ENCODE results near the gene COG3.
"Not testable (repeated sequence)": the region's sequence is repeated elsewhere in the genome, so short reads cannot be mapped to it uniquely, and the experiment has no call there.

The COG3 gene

GRCh38 chr13:45464687-45465453 is at the start of gene COG3:
Gene COG3, plus strand, starts transcription at chr13:45464939. Its CDS starts 98 bp downstream, at chr13:45465037.
- peak within 1 kb of the TSS; percentile 85 to 91 for H3K9ac ChIP-seq (ENCODE audit: low read depth in 1 of 2, low read length in 2 of 2)
- H3K9me3 ChIP-seq (ENCODE audit: control insufficient read depth in 2 of 2, low read length in 2 of 2) = no peaks in the 10 kb centered on the region
- H3K27ac ChIP-seq (ENCODE audit: low read depth in 2 of 2, low read length in 2 of 2) = peak within 1 kb of the TSS; percentile 92 to 94
- peaks cover 25 to 29% of the 10 kb centered on the region in 2 donors for H3K4me1 ChIP-seq (ENCODE audit: control insufficient read depth in 2 of 2, insufficient read depth in 2 of 2, low read length in 2 of 2)
- no peaks in the 10 kb centered on the region for H3K27me3 ChIP-seq (ENCODE audit: control insufficient read depth in 2 of 2, insufficient read depth in 2 of 2, low read length in 2 of 2)
- H3K4me3 ChIP-seq (ENCODE audit: low read length in 2 of 2) = peak within 1 kb of the TSS; percentile 84 to 96
- no peaks in the 10 kb centered on the region for H3K36me3 ChIP-seq (ENCODE audit: control insufficient read depth in 2 of 2, insufficient read depth in 2 of 2, low read length in 2 of 2)

- peaks cover 8 to 14% of the 10 kb centered on the region in 2 donors for H3K4me1 ChIP-seq (ENCODE audit: control insufficient read depth in 2 of 2, insufficient read depth in 2 of 2, low read length in 2 of 2)
- no peaks in the 10 kb centered on the region for H3K27me3 ChIP-seq (ENCODE audit: control insufficient read depth in 2 of 2, insufficient read depth in 2 of 2, low read length in 2 of 2)
- peak overlapping the region; percentile 75 to 84 for H3K27ac ChIP-seq (ENCODE audit: low read depth in 2 of 2, low read length in 2 of 2)
- H3K9me3 ChIP-seq (ENCODE audit: control insufficient read depth in 2 of 2, low read length in 2 of 2) = no peaks in the 10 kb centered on the region
- peak overlapping the region; percentile 58 to 60 for H3K9ac ChIP-seq (ENCODE audit: low read depth in 1 of 2, low read length in 2 of 2)
- H3K4me3 ChIP-seq (ENCODE audit: low read length in 2 of 2) = peak overlapping the region; percentile 50 to 72
- H3K36me3 ChIP-seq (ENCODE audit: control insufficient read depth in 2 of 2, insufficient read depth in 2 of 2, low read length in 2 of 2) = peaks cover 6% of the 10 kb centered on the region in 2 donors
Observed at GRCh38 chr13:45415112-45415511, 49.6 kb upstream of the COG3 start.

GRCh38 chr13:45416516-45417128 is 48.1 kb upstream of the COG3 start:
- Histone ChIP-seq H3K27ac (ENCODE audit: low read depth in 2 of 2, low read length in 2 of 2) (peak overlapping the region; percentile 80 to 86), H3K9ac (ENCODE audit: low read depth in 1 of 2, low read length in 2 of 2) (peak overlapping the region; percentile 72 to 76)

GRCh38 chr13:45417790-45418534 is 46.8 kb upstream of the COG3 start, which contains the start of gene SLC25A30:
Gene SLC25A30, minus strand, starts transcription at chr13:45418373. Its CDS starts 6,948 bp downstream, at chr13:45411425.
- H3K4me1 ChIP-seq (ENCODE audit: control insufficient read depth in 2 of 2, insufficient read depth in 2 of 2, low read length in 2 of 2) = peaks cover 10 to 18% of the 10 kb centered on the region in 2 donors
- H3K9me3 ChIP-seq (ENCODE audit: control insufficient read depth in 2 of 2, low read length in 2 of 2) = no peaks in the 10 kb centered on the region

More at GRCh38 chr13:45416516-45417128, 48.1 kb upstream of the COG3 start:
- no peaks in the 10 kb centered on the region for H3K36me3 ChIP-seq (ENCODE audit: control insufficient read depth in 2 of 2, insufficient read depth in 2 of 2, low read length in 2 of 2)
- no peaks in the 10 kb centered on the region for H3K9me3 ChIP-seq (ENCODE audit: control insufficient read depth in 2 of 2, low read length in 2 of 2)
- peaks cover 8 to 14% of the 10 kb centered on the region in 2 donors for H3K4me1 ChIP-seq (ENCODE audit: control insufficient read depth in 2 of 2, insufficient read depth in 2 of 2, low read length in 2 of 2)
- H3K4me3 ChIP-seq (ENCODE audit: low read length in 2 of 2) = peak overlapping the region; percentile 79 to 92
- no peaks in the 10 kb centered on the region for H3K27me3 ChIP-seq (ENCODE audit: control insufficient read depth in 2 of 2, insufficient read depth in 2 of 2, low read length in 2 of 2)

GRCh38 chr13:45419389-45419788 is 45.4 kb upstream of the COG3 start:
- not testable (repeated sequence) for H3K36me3 ChIP-seq (ENCODE audit: control insufficient read depth in 2 of 2, insufficient read depth in 2 of 2, low read length in 2 of 2); H3K9ac ChIP-seq (ENCODE audit: low read depth in 1 of 2, low read length in 2 of 2)

More at GRCh38 chr13:45417790-45418534, 46.8 kb upstream of the COG3 start, which contains the start of gene SLC25A30:
- Histone ChIP-seq H3K36me3 (ENCODE audit: control insufficient read depth in 2 of 2, insufficient read depth in 2 of 2, low read length in 2 of 2) (no peaks in the 10 kb centered on the region), H3K4me3 (ENCODE audit: low read length in 2 of 2) (peak within 1 kb of the TSS; percentile 79 to 92), H3K9ac (ENCODE audit: low read depth in 1 of 2, low read length in 2 of 2) (peak within 1 kb of the TSS; percentile 72 to 76), H3K27ac (ENCODE audit: low read depth in 2 of 2, low read length in 2 of 2) (peak within 1 kb of the TSS; percentile 80 to 86), H3K27me3 (ENCODE audit: control insufficient read depth in 2 of 2, insufficient read depth in 2 of 2, low read length in 2 of 2) (no peaks in the 10 kb centered on the region)

GRCh38 chr13:45419945-45420344 is 44.8 kb upstream of the COG3 start:
- Histone ChIP-seq H3K27ac (ENCODE audit: low read depth in 2 of 2, low read length in 2 of 2) (no peak overlapping the region), H3K9ac (ENCODE audit: low read depth in 1 of 2, low read length in 2 of 2) (no peak overlapping the region), H3K4me3 (ENCODE audit: low read length in 2 of 2) (no peak overlapping the region), H3K9me3 (ENCODE audit: control insufficient read depth in 2 of 2, low read length in 2 of 2) (no peaks in the 10 kb centered on the region), H3K4me1 (ENCODE audit: control insufficient read depth in 2 of 2, insufficient read depth in 2 of 2, low read length in 2 of 2) (peaks cover 12 to 18% of the 10 kb centered on the region in 2 donors), H3K27me3 (ENCODE audit: control insufficient read depth in 2 of 2, insufficient read depth in 2 of 2, low read length in 2 of 2) (no peaks in the 10 kb centered on the region), H3K36me3 (ENCODE audit: control insufficient read depth in 2 of 2, insufficient read depth in 2 of 2, low read length in 2 of 2) (no peaks in the 10 kb centered on the region)

More at GRCh38 chr13:45419389-45419788, 45.4 kb upstream of the COG3 start:
- not testable (repeated sequence) for H3K9me3 ChIP-seq (ENCODE audit: control insufficient read depth in 2 of 2, low read length in 2 of 2); H3K27ac ChIP-seq (ENCODE audit: low read depth in 2 of 2, low read length in 2 of 2); H3K4me3 ChIP-seq (ENCODE audit: low read length in 2 of 2); H3K27me3 ChIP-seq (ENCODE audit: control insufficient read depth in 2 of 2, insufficient read depth in 2 of 2, low read length in 2 of 2)
- H3K4me1 ChIP-seq (ENCODE audit: control insufficient read depth in 2 of 2, insufficient read depth in 2 of 2, low read length in 2 of 2) = peaks cover 12 to 20% of the 10 kb centered on the region in 2 donors

- H3K36me3 ChIP-seq (ENCODE audit: control insufficient read depth in 2 of 2, insufficient read depth in 2 of 2, low read length in 2 of 2) = no peaks in the 10 kb centered on the region
- no peaks in the 10 kb centered on the region for H3K27me3 ChIP-seq (ENCODE audit: control insufficient read depth in 2 of 2, insufficient read depth in 2 of 2, low read length in 2 of 2)
- H3K4me1 ChIP-seq (ENCODE audit: control insufficient read depth in 2 of 2, insufficient read depth in 2 of 2, low read length in 2 of 2) = peaks cover 4 to 7% of the 10 kb centered on the region in 2 donors
- no peaks in the 10 kb centered on the region for H3K9me3 ChIP-seq (ENCODE audit: control insufficient read depth in 2 of 2, low read length in 2 of 2)
- H3K27ac ChIP-seq (ENCODE audit: low read depth in 2 of 2, low read length in 2 of 2) = peak overlapping the region in 1 of 2 donors; percentile 32
- H3K9ac ChIP-seq (ENCODE audit: low read depth in 1 of 2, low read length in 2 of 2) = peak overlapping the region in 1 of 2 donors; percentile 5
- no peak overlapping the region for H3K4me3 ChIP-seq (ENCODE audit: low read length in 2 of 2)
Observed at GRCh38 chr13:45422731-45423292, 41.9 kb upstream of the COG3 start.

- H3K9ac ChIP-seq (ENCODE audit: low read depth in 1 of 2, low read length in 2 of 2); H3K27ac ChIP-seq (ENCODE audit: low read depth in 2 of 2, low read length in 2 of 2); H3K4me1 ChIP-seq (ENCODE audit: control insufficient read depth in 2 of 2, insufficient read depth in 2 of 2, low read length in 2 of 2); H3K27me3 ChIP-seq (ENCODE audit: control insufficient read depth in 2 of 2, insufficient read depth in 2 of 2, low read length in 2 of 2); H3K4me3 ChIP-seq (ENCODE audit: low read length in 2 of 2); H3K9me3 ChIP-seq (ENCODE audit: control insufficient read depth in 2 of 2, low read length in 2 of 2); H3K36me3 ChIP-seq (ENCODE audit: control insufficient read depth in 2 of 2, insufficient read depth in 2 of 2, low read length in 2 of 2): not testable (repeated sequence)
Observed at GRCh38 chr13:45426056-45426841, 38.5 kb upstream of the COG3 start.

GRCh38 chr13:45432737-45433380 is 31.9 kb upstream of the COG3 start:
- H3K27me3 ChIP-seq (ENCODE audit: control insufficient read depth in 2 of 2, insufficient read depth in 2 of 2, low read length in 2 of 2) = no peaks in the 10 kb centered on the region
- H3K4me3 ChIP-seq (ENCODE audit: low read length in 2 of 2) = no peak overlapping the region
- H3K27ac ChIP-seq (ENCODE audit: low read depth in 2 of 2, low read length in 2 of 2) = peak overlapping the region; percentile 23 to 29
- H3K9ac ChIP-seq (ENCODE audit: low read depth in 1 of 2, low read length in 2 of 2) = no peak overlapping the region
- H3K9me3 ChIP-seq (ENCODE audit: control insufficient read depth in 2 of 2, low read length in 2 of 2) = no peaks in the 10 kb centered on the region
- no peaks in the 10 kb centered on the region for H3K36me3 ChIP-seq (ENCODE audit: control insufficient read depth in 2 of 2, insufficient read depth in 2 of 2, low read length in 2 of 2)
- H3K4me1 ChIP-seq (ENCODE audit: control insufficient read depth in 2 of 2, insufficient read depth in 2 of 2, low read length in 2 of 2) = peaks cover 9% of the 10 kb centered on the region in 2 donors

Measured in mucosa of rectum (tissue), 2 donors.